H9 (cell line): ENCODE results near the gene SLC18B1. TPM values are rescaled to one million over a fixed set of nuclear protein-coding genes. Genes with fewer than 3 reads are reported as not detected.
A peak's percentile ranks its signal among the peaks of the same experiment; 100 is the strongest.

Experiments used
- DNase-seq: peaks from one replicate; pipeline ENCODE4 v3.0.0-alpha.2; 2017
- H2AFZ ChIP-seq: one replicate; pipeline ENCODE4 v1.6.1; 2013; ENCODE audit warnings: mild to moderate bottlenecking, low read length, control low read depth, moderate library complexity
- H2AK5ac ChIP-seq: 2 replicates; pipeline ENCODE4 v1.6.1; 2013; ENCODE audit warnings: low read length, control low read depth, mixed read lengths; ENCODE audit not compliant: insufficient read length
- H2BK120ac ChIP-seq: one replicate; pipeline ENCODE4 v1.6.1; 2013; ENCODE audit warnings: low read depth, mild to moderate bottlenecking, low read length, control low read depth, inconsistent platforms; ENCODE audit not compliant: poor library complexity, severe bottlenecking
- H2BK12ac ChIP-seq: 2 replicates; pipeline ENCODE4 v1.6.1; 2013; ENCODE audit warnings: low read length, control low read depth, mixed read lengths, low read depth; ENCODE audit not compliant: insufficient read length
- H2BK15ac ChIP-seq: 2 replicates; pipeline ENCODE4 v1.6.1; 2013; ENCODE audit warnings: low read depth, low read length, control low read depth
- H2BK20ac ChIP-seq: one replicate; pipeline ENCODE4 v1.6.1; 2013; ENCODE audit warnings: low read depth, mild to moderate bottlenecking, low read length, control low read depth, inconsistent platforms; ENCODE audit not compliant: poor library complexity, severe bottlenecking
- H2BK5ac ChIP-seq: 2 replicates; pipeline ENCODE4 v1.6.1; 2013; ENCODE audit warnings: low read length, control low read depth, mixed read lengths; ENCODE audit not compliant: insufficient read length
- H3K14ac ChIP-seq: 2 replicates; pipeline ENCODE4 v1.6.1; 2013; ENCODE audit warnings: low read length, control low read depth; ENCODE audit not compliant: insufficient read depth
- H3K18ac ChIP-seq: 2 replicates; pipeline ENCODE4 v1.6.1; 2013; ENCODE audit warnings: low read depth, mild to moderate bottlenecking, mixed read lengths, low read length, control low read depth; ENCODE audit not compliant: insufficient read length
- H3K23ac ChIP-seq: 2 replicates; pipeline ENCODE4 v1.6.1; 2013; ENCODE audit warnings: low read length, control low read depth, mixed read lengths, low read depth; ENCODE audit not compliant: insufficient read length
- H3K23me2 ChIP-seq: 2 replicates; pipeline ENCODE4 v1.6.1; 2013; ENCODE audit warnings: low read depth, mild to moderate bottlenecking, mixed read lengths, low read length, control low read depth; ENCODE audit not compliant: insufficient read length, poor library complexity, severe bottlenecking
- H3K27ac ChIP-seq: 2 replicates; pipeline ENCODE4 v1.5.1; 2013; ENCODE audit warnings: low read length, control low read depth, mixed read lengths, low read depth; ENCODE audit not compliant: insufficient read length
- H3K27me3 ChIP-seq: 2 replicates; pipeline ENCODE4 v1.6.1; 2013; ENCODE audit warnings: low read length, control low read depth, inconsistent platforms; ENCODE audit not compliant: insufficient read depth
- H3K4ac ChIP-seq: 2 replicates; pipeline ENCODE4 v1.6.1; 2013; ENCODE audit warnings: low read depth, mild to moderate bottlenecking, control low read depth, inconsistent platforms, low read length, moderate library complexity
- H3K4me1 ChIP-seq: 2 replicates; pipeline ENCODE4 v1.6.1; 2013; ENCODE audit warnings: low read length, control low read depth, inconsistent platforms; ENCODE audit not compliant: insufficient read depth
- H3K4me2 ChIP-seq: 2 replicates; pipeline ENCODE4 v1.6.1; 2013; ENCODE audit warnings: low read length, control low read depth, mixed read lengths; ENCODE audit not compliant: insufficient read length, insufficient read depth
- H3K56ac ChIP-seq: 2 replicates; pipeline ENCODE4 v1.6.1; 2013; ENCODE audit warnings: low read depth, mild to moderate bottlenecking, mixed read lengths, low read length, control low read depth; ENCODE audit not compliant: insufficient read length
- H3K79me1 ChIP-seq: 2 replicates; pipeline ENCODE4 v1.6.1; 2013; ENCODE audit warnings: low read depth, mild to moderate bottlenecking, moderate library complexity, low read length, control low read depth, inconsistent platforms; ENCODE audit not compliant: insufficient read depth, poor library complexity, severe bottlenecking
- H3K79me2 ChIP-seq: 2 replicates; pipeline ENCODE4 v1.6.1; 2013; ENCODE audit warnings: low read length, control low read depth, inconsistent platforms; ENCODE audit not compliant: insufficient read depth
- H3K9ac ChIP-seq: 2 replicates; pipeline ENCODE4 v1.6.1; 2013; ENCODE audit warnings: low read length, control low read depth, mixed read lengths; ENCODE audit not compliant: insufficient read length; ENCODE audit errors: extremely low read depth
- H3K9me3 ChIP-seq: one replicate; pipeline ENCODE4 v1.6.1; 2013; ENCODE audit warnings: low read depth, low read length, inconsistent platforms; ENCODE audit not compliant: control insufficient read depth
- H3T11ph ChIP-seq: one replicate; pipeline ENCODE4 v1.6.1; 2013; ENCODE audit warnings: mild to moderate bottlenecking, low read length, control low read depth, inconsistent platforms
- H4K20me1 ChIP-seq: one replicate; pipeline ENCODE4 v1.6.1; 2013; ENCODE audit not compliant: control insufficient read depth, insufficient read length, insufficient read depth
- H4K5ac ChIP-seq: 2 replicates; pipeline ENCODE4 v1.6.1; 2013; ENCODE audit warnings: low read depth, mild to moderate bottlenecking, mixed read lengths, low read length, control low read depth; ENCODE audit not compliant: insufficient read length
- H4K8ac ChIP-seq: replicated peaks from 2 replicates; pipeline ENCODE4 v1.6.1; 2013; ENCODE audit warnings: low read length, control low read depth, mixed read lengths, low read depth; ENCODE audit not compliant: insufficient read length
- H4K91ac ChIP-seq: 2 replicates; pipeline ENCODE4 v1.6.1; 2013; ENCODE audit warnings: low read depth, mild to moderate bottlenecking, moderate library complexity, mixed read lengths, low read length, control low read depth; ENCODE audit not compliant: insufficient read length
- H3K27ac Mint-ChIP-seq, 3 experiments: 2 replicates in 2 of 3; 3 replicates in 1 of 3; pipeline ENCODE4 v1.8.0; 2020 to 2021; ENCODE audit warnings: mixed read lengths in 3 of 3, mild to moderate bottlenecking in 1 of 3, moderate library complexity in 1 of 3
- H3K27me3 Mint-ChIP-seq: 2 replicates; pipeline ENCODE4 v1.8.0; 2021; ENCODE audit warnings: low read depth, mild to moderate bottlenecking, moderate library complexity, mixed read lengths
- H3K36me3 Mint-ChIP-seq, 3 experiments: 2 replicates in 2 of 3; 3 replicates in 1 of 3; pipeline ENCODE4 v1.8.0; 2020 to 2021; ENCODE audit warnings: low read depth in 3 of 3, mixed read lengths in 3 of 3; ENCODE audit not compliant: insufficient read depth in 1 of 3
- H3K4me1 Mint-ChIP-seq, 2 experiments: 2 replicates each; pipeline ENCODE4 v1.8.0; 2020; ENCODE audit warnings: mixed read lengths in 2 of 2
- H3K4me3 Mint-ChIP-seq, 2 experiments: 2 replicates in 1 of 2; 3 replicates in 1 of 2; pipeline ENCODE4 v1.8.0; 2020 to 2021; ENCODE audit warnings: mild to moderate bottlenecking in 2 of 2, mixed read lengths in 2 of 2, moderate library complexity in 1 of 2
- H3K9me3 Mint-ChIP-seq, 2 experiments: 2 replicates in 1 of 2; 3 replicates in 1 of 2; pipeline ENCODE4 v1.8.0; 2020; ENCODE audit warnings: mild to moderate bottlenecking in 2 of 2, mixed read lengths in 2 of 2, moderate library complexity in 1 of 2
- CTCF ChIP-seq: fragments of 200-600 bp; sonication (generic); conservative IDR thresholded peaks from 3 replicates; pipeline ENCODE4 v1.8.0; 2021; ENCODE audit warnings: antibody characterized with exemption, mild to moderate bottlenecking
- WGBS: extraction: QIAGEN DNeasy Blood & Tissue Kit; methylation state at CpG from one replicate; pipeline ENCODE4 v1.1.7; 2013; ENCODE audit warnings: missing lambda C conversion rate, low lambda C conversion rate, mixed read lengths; ENCODE audit not compliant: insufficient read length; ENCODE audit errors: extremely low coverage; 5-methylcytosine and 5-hydroxymethylcytosine counted together
- total RNA-seq: library from RNA; stranded (reverse); gene quantifications from 2 replicates; pipeline ENCODE4 v1.2.1, GENCODE V29; 2021

Gene SLC18B1
- total RNA-seq, 1 experiment from 2014 or later = 19.8 TPM

- no peak overlapping the region for H3T11ph ChIP-seq
- no peak overlapping the region for H3K23ac ChIP-seq
- no peaks in the 10 kb centered on the region for H3K79me1 ChIP-seq
- no peak overlapping the region for H2BK20ac ChIP-seq
- WGBS = no CpG with 5 or more reads among the region's 2 CpGs
- no peaks in the 10 kb centered on the region for H3K27me3 ChIP-seq
- no peaks in the 10 kb centered on the region for H3K4me1 ChIP-seq
- no peak overlapping the region for H3K27ac ChIP-seq
- H3K4ac ChIP-seq = no peak overlapping the region
- no peak for TF ChIP-seq CTCF
- H3K79me2 ChIP-seq = peaks cover 14% of the 10 kb centered on the region
- peak overlapping the region; percentile 96 for H3K9ac ChIP-seq
- H2BK15ac ChIP-seq = no peak overlapping the region
- peaks cover 28 to 30% (median 30%) of the 10 kb centered on the region in 3 experiments for H3K36me3 Mint-ChIP-seq
- peak overlapping the region; percentile 98 to 99 for H3K4me3 Mint-ChIP-seq
- peaks cover 22 to 32% of the 10 kb centered on the region in 2 experiments for H3K4me1 Mint-ChIP-seq
- DNase-seq = no peak
- peaks cover 0 to 3% of the 10 kb centered on the region in 2 experiments; a peak in 2 of 5 replicates for H3K9me3 Mint-ChIP-seq
- no peak overlapping the region for H2AK5ac ChIP-seq
- no peak overlapping the region for H3K14ac ChIP-seq
- H3K23me2 ChIP-seq = peaks cover 9% of the 10 kb centered on the region
- H3K56ac ChIP-seq = no peak overlapping the region
- H4K91ac ChIP-seq = no peak overlapping the region
- no peak overlapping the region for H2BK5ac ChIP-seq
- H4K5ac ChIP-seq = no peak overlapping the region
- peak overlapping the region; percentile 59 for H2AFZ ChIP-seq
- H4K8ac ChIP-seq = no peak overlapping the region
- peak overlapping the region in 2 of 3 experiments; percentile 68 to 97; a peak in 5 of 7 replicates for H3K27ac Mint-ChIP-seq
- H3K27me3 Mint-ChIP-seq = peaks cover 7% of the 10 kb centered on the region
- H4K20me1 ChIP-seq = peaks cover 2% of the 10 kb centered on the region
- H3K18ac ChIP-seq = no peak overlapping the region
- peak overlapping the region; percentile 97 for H3K4me2 ChIP-seq
- no peaks in the 10 kb centered on the region for H3K9me3 ChIP-seq
- no peak overlapping the region for H2BK12ac ChIP-seq
- H2BK120ac ChIP-seq = no peak overlapping the region
Measured at GRCh38 chr6:132812255-132812732, 13.9 kb upstream of the SLC18B1 start.
